Upper lobe of right lung (tissue), 1 donor: Measurements from ENCODE around the gene HOXD9. TPM values are rescaled to one million over a fixed set of nuclear protein-coding genes. Genes with fewer than 3 reads are reported as not detected.

ENCODE experiments used
- ATAC-seq: fragments of 200-7000 bp; cut with Tn5 transposase; one replicate; pipeline ENCODE4 v1.9.1; 2020; ENCODE audit warnings: mild to moderate bottlenecking, moderate library complexity
- DNase-seq: peaks from one replicate; pipeline ENCODE4 v3.0.0-alpha.2; 2020
- H3K27ac ChIP-seq: fragments of 200-600 bp; one replicate; pipeline ENCODE4 v1.8.0; 2022
- H3K27me3 ChIP-seq: fragments of 200-600 bp; one replicate; pipeline ENCODE4 v1.8.0; 2022; ENCODE audit warnings: mild to moderate bottlenecking
- H3K36me3 ChIP-seq: fragments of 200-600 bp; one replicate; pipeline ENCODE4 v1.8.0; 2022
- H3K4me1 ChIP-seq: fragments of 200-600 bp; one replicate; pipeline ENCODE4 v1.8.0; 2022
- H3K4me3 ChIP-seq: fragments of 200-600 bp; one replicate; pipeline ENCODE4 v1.8.0; 2022; ENCODE audit warnings: mild to moderate bottlenecking
- H3K9me3 ChIP-seq: fragments of 200-600 bp; one replicate; pipeline ENCODE4 v1.8.0; 2022
- intact Hi-C: fragments of 100-400 bp; cut with DNase I; formaldehyde crosslinking; loops from one replicate; pipeline ENCODE4 v1.11.0; 2022
- total RNA-seq: library from RNA; stranded (reverse); fragmentation: NEBNext Ultra II Directional; extraction: Animal tissue kit (Norgen Biotek cat#: 25700); gene quantifications from one replicate; pipeline ENCODE4 v1.2.1, GENCODE V29; 2021
- TF ChIP-seq, protein P1 (sequence below): fragments of 200-600 bp; IDR thresholded peaks from one replicate; pipeline ENCODE4 v1.8.0; 2022; ENCODE audit warnings: antibody characterized with exemption
- donor health status: DM: no; HTN: yes; CAD: no; lungs with severe emphysema.

HOXD9 gene
- total RNA-seq, 1 donor from 2014 or later: 1.6 TPM

DNA sequence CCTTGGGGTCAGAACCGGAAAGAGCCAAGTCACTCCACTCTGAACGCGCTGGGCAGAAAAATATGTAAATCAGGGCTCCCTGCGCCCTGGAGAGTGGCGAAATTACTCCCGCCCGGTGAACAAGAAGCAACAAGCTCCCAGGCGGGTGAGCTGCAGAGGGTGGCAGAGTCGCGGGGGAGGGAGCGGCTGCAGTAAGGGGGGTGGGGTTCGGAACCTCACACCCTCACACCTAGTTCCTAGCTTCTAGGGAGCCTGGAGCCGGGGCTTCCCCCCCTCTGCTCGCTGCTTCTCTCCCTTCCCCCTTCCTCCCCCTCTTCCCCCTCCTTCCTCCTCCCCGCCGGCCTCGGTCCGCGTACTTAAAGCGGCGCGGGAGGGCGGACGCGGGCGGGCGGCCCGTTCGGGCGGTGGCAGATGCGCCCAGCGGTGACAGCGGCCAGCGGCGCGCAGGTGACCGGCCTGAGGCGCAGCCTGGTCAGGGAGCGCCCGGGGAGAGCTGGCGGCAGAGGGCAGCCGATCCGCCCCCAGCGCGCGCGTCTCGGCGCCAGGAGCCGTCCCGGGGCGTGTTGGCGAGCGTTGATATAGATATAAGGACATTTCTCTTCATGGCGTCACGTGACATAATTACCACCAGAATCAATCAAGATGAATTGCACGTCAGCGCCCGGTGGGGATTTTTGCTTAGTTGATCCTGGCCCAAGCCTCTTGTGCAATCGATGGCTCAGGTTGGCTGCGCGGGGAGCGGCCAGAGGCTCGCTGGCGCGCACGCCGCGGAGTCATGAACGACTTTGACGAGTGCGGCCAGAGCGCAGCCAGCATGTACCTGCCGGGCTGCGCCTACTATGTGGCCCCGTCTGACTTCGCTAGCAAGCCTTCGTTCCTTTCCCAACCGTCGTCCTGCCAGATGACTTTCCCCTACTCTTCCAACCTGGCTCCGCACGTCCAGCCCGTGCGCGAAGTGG is 15.7 kb upstream of the HOXD9 start, which contains the start of gene HOXD11:
Gene HOXD11, plus strand, starts transcription at position 700 of the 959 bp plus-strand sequence. Its CDS starts 76 bp downstream, at position 776.
- DNase-seq (no peak), ATAC-seq (peak; percentile 27)
- H3K27ac ChIP-seq: no peak within 1 kb of the TSS
- intact Hi-C loops: no loop called here
- no peaks in the 10 kb centered on the region for H3K36me3 ChIP-seq
- H3K9me3 ChIP-seq: no peaks in the 10 kb centered on the region
- H3K27me3 ChIP-seq: peaks cover 98% of the 10 kb centered on the region
- TF ChIP-seq, protein P1, sequence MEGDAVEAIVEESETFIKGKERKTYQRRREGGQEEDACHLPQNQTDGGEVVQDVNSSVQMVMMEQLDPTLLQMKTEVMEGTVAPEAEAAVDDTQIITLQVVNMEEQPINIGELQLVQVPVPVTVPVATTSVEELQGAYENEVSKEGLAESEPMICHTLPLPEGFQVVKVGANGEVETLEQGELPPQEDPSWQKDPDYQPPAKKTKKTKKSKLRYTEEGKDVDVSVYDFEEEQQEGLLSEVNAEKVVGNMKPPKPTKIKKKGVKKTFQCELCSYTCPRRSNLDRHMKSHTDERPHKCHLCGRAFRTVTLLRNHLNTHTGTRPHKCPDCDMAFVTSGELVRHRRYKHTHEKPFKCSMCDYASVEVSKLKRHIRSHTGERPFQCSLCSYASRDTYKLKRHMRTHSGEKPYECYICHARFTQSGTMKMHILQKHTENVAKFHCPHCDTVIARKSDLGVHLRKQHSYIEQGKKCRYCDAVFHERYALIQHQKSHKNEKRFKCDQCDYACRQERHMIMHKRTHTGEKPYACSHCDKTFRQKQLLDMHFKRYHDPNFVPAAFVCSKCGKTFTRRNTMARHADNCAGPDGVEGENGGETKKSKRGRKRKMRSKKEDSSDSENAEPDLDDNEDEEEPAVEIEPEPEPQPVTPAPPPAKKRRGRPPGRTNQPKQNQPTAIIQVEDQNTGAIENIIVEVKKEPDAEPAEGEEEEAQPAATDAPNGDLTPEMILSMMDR: no peak
- no peaks in the 10 kb centered on the region for H3K4me1 ChIP-seq
- no peak within 1 kb of the TSS for H3K4me3 ChIP-seq

DNA sequence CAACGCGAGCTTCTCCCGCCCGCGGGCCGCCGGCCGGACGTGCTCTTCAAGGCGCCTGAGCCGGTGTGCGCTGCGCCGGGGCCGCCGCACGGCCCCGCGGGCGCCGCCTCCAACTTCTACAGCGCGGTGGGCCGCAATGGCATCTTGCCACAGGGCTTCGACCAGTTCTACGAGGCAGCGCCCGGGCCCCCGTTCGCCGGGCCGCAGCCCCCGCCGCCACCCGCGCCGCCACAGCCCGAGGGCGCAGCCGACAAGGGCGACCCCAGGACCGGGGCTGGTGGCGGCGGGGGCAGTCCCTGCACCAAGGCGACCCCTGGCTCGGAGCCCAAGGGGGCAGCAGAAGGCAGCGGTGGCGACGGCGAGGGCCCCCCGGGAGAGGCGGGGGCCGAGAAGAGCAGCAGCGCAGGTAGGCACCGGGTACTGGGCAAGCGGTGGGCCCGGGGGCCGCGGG is 14.8 kb upstream of the HOXD9 start:
- DNase-seq: no peak
- H3K27ac ChIP-seq: no peak overlapping the region
- intact Hi-C loops: no loop called here
- H3K4me3 ChIP-seq: no peak overlapping the region
- H3K27me3 ChIP-seq: peaks cover 98% of the 10 kb centered on the region
- H3K4me1 ChIP-seq: no peaks in the 10 kb centered on the region
- H3K9me3 ChIP-seq: no peaks in the 10 kb centered on the region
- ATAC-seq: no peak
- TF ChIP-seq, protein P1: no peak
- no peaks in the 10 kb centered on the region for H3K36me3 ChIP-seq

DNA sequence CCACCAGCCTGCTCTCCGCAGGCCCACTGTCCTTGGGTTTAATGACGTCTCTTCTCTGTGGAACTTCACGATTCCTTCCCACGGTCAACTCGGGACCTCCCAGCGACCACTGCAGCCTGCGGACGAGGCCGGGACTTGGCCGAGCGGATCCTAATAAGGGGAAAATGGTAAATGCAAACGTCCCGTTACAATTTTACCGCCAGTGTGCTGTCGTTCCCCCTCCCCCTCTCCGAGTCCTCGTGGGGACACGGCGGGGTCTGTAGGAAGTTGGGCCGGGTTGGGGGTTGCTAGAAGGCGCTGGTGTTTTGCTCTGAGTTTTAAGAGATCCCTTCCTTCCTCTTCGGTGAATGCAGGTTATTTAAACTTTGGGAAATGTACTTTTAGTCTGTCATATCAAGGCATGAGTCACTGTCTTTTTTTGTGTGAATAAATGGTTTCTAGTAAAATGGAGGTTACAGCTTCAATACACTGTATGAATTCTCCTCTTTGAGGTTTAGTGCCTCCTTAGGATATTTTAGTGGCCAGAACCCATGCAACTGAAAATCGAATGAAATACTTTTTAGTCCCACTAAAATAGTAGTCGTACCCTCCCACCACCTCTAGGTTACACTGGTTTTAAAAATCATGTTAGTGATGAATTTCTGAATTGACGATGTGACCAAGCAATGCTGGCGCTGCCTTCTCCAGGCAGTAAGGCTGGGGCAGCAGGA is 13.2 kb upstream of the HOXD9 start:
- H3K9me3 ChIP-seq: no peaks in the 10 kb centered on the region
- no peak overlapping the region for H3K4me3 ChIP-seq
- ATAC-seq (no peak), DNase-seq (no peak)
- TF ChIP-seq, protein P1: no peak
- H3K36me3 ChIP-seq: no peaks in the 10 kb centered on the region
- H3K27ac ChIP-seq: no peak overlapping the region
- no peaks in the 10 kb centered on the region for H3K4me1 ChIP-seq
- peaks cover 98% of the 10 kb centered on the region for H3K27me3 ChIP-seq
- intact Hi-C loops: no loop called here

DNA sequence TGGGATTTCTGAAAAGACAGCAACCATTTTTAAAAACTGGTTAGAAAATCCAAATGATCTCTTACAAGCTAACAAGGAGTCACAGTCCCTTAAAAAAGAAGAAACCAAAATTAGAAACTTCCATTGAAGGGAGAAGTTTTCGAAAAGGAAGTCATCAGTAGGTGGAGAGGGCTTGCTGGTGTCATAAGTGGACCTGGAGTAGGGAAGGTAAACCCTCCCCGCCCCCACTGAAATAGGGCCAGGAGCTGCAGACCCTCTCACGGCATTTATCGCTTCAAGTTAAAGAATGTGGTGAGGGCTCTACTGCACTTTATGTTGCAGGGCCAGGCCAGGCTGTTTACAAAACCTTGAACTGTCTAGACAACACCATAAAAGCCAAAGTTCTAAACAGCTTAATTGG is 12.6 kb upstream of the HOXD9 start:
- H3K27me3 ChIP-seq: peaks cover 98% of the 10 kb centered on the region
- intact Hi-C loops: no loop called here
- ATAC-seq: no peak

More for the DNA sequence above, 12.6 kb upstream of the HOXD9 start:
- no peak overlapping the region for H3K27ac ChIP-seq
- H3K9me3 ChIP-seq: no peaks in the 10 kb centered on the region
- no peak for DNase-seq
- H3K36me3 ChIP-seq: no peaks in the 10 kb centered on the region
- TF ChIP-seq, protein P1: no peak
- H3K4me3 ChIP-seq: no peak overlapping the region
- H3K4me1 ChIP-seq: no peaks in the 10 kb centered on the region
